Measurements from ENCODE around the gene PRICKLE2.

PRICKLE2 gene

DNA sequence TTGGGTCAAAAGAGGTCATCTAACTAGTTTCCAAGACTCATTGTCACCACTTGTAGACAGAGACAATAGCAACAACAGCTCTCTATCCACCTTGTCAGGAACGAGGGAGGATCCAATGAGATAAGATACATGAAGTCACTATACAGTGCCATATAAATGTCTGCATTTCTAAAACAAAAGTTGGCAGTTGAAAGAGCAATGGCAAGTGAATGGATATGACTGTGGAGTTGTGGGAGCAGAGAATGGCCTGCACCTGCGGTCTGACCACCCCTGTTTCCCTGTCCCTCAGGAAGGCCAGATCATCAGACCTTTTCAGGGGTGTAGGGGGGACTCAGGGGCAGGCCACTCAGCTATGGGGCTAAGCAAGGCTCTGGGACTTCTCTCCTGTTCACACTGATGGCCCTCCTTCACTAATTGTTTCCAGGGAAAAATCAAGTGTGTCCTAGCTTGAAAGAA is 161.3 kb downstream of the PRICKLE2 start:
- no peak for DNase-seq

DNA sequence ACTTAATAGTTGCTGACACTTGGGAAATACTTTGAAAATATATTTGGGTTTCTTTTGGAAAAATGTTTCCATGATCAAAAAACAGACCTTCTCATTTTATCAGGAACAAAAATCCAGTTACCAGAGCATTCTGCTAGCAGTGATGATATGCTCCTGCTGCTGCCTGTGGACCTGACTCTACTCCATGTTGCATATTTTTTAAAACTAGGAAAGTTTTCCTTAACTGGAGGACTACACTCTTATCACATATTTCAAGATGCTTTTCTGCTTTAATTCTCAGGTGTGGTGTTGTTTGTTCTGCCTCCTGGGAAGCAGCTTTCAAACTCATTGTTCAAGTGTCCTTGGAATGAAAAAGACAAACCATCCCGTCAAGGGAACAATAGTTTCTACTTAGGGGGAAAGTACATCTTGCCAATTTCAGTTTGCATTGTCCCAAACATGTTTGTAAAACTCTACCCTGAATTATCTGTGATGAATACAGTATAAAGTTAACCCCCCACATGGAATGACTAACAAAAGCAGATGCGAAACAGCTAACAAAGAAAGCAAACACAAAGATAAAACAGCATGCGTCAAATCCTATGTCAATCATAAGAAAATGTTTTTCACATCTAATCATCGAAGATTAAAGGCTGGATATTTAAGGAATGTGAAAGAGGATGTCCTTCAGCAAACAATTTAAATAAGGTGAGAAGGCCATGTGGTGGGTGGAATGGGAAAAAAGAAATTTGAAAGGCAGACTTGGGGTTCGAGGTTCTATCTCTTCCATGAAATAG is 161.9 kb downstream of the PRICKLE2 start:
- no peak for DNase-seq

- DNase-seq, result no peak
Measured at GRCh38 chr3:64061628-64062027, 163.6 kb downstream of the PRICKLE2 start.

DNA sequence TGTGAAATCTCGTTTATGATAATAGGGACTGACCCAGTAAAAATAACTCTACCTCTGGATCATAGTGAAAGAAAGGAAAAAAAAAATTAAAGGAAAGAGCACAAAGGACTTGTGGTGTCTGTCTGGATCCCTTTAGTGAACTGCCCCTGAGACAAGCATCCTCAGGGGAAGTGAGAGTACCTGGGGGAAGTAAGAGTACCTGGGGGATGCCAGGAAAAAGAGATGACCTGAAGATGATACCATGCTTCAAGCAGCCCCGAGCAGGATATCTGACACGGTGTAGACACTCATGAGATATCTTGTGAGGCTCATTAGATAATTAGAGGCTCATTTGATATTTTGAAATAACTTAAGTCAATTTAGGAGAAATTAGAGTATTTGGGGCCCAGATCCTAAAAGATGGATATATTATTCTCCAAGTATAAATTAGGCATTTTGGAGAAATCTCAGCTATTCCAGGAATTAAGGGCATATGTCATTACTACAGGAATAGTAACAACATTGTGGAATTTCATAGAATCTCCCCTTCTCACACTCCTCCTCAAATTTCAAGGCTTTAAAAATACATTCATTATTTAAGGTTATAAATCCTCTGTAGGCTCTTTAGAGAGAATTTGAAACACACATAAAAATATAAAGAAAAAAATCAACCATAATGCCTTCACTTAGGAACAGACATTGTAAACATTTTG is 165.6 kb downstream of the PRICKLE2 start:
- DNase-seq, result no peak

DNA sequence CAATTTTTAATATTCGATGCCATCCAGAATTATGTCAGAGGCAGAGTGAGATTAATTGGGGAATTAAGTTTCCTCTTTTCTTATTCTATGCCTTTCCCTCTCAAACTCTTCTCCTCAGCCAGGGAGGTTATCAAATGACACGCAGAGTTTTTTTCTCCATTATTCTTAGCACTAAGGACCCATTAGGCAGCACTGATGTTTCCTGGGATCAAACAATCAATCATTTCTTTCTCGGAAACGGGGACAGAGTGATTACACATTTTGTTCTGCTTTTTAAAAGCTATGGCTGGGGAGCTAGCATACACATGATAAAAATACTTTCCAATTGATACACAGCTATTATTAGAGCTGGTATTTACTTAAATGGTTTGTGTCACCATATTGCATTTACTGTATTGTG is 166.7 kb downstream of the PRICKLE2 start:
- no peak for DNase-seq

GRCh38 chr3:64057231-64057630 is 168.0 kb downstream of the PRICKLE2 start:
- DNase-seq, result no peak

- DNase-seq, result no peak
Measured at GRCh38 chr3:64056606-64057180, 168.6 kb downstream of the PRICKLE2 start.

DNA sequence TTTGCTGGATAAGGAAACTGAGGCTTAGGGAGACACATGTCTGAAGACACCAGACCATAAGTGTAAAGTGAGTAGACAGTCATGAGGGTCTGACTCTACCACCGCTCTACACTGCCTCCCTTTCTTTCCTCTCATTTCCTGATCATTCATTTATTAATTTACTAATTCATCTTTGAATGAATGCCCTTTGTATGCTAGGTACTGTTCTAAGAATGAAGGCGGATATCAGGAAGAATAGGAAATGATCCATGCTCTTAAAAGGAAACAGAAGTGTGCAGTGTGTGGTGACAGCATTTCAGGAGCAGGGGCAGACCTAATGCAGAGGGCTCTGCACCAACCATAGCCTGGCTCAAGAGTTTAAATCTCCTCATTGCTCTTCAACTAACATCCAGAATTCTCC is 170.2 kb downstream of the PRICKLE2 start:
- DNase-seq, result no peak

DNA sequence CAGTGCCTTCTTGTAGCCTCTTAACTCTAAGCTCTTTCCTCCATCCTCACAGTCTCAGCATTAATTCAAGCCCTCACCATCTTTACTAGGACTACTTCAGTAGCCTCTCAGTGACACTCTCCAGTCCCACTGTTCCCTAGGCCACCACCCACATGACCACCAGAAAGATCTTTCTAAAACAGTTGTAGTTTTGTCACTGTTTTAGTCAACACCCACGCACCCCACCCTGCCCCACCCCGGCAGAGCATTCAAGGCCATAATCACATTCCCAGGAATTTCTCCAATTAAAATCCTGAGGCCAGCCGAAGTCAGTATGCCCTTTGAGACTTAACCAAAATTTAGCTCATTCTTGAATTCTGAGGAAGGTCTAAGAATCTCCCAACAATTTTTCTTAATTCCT is 170.8 kb downstream of the PRICKLE2 start:
- no peak for DNase-seq

DNA sequence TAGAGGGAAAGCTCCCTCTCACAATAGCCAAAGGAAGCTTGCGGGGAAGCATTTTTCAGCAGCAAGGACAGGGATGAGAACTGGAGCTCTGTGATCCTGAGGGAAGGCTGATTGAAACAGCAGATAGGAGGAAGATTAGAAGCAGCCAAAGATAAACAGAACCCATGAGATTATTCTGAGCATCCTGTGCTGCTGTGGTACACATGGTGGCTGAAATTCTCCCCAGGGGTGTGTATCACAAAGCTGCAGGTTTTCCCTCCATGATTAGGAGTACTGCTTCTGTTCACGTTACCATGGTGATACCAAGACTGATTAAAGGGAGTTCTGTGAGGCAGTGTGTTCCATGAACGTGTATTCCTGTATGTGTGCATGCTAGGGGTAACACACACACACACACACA is 171.7 kb downstream of the PRICKLE2 start:
- no peak for DNase-seq

GRCh38 chr3:64053117-64053516 is 172.1 kb downstream of the PRICKLE2 start:
- DNase-seq, result no peak

GRCh38 chr3:64049832-64050231 is 175.4 kb downstream of the PRICKLE2 start:
- no peak for DNase-seq

DNA sequence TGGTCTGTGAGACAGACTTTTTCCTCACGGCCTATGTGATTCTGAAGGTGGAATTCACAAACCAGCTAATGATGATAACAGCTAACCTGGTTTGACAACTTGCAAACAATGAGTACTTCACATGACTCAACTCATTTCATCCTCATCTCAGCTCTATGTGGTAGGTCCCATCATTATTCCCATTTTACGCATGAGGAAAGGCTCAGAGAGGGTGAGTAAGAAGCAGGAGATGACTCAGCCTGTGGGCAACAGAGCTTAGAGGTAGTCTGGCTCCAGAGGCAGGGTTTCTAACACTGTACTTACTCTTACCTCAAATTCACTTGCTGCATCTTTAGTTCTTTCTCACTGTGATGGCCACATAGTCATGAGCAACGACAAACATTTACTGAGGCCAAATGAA is 176.1 kb downstream of the PRICKLE2 start:
- DNase-seq, result no peak

GRCh38 chr3:64048631-64049061 is 176.6 kb downstream of the PRICKLE2 start:
- DNase-seq, result no peak

- no peak for DNase-seq
Measured at GRCh38 chr3:64047787-64048186, 177.5 kb downstream of the PRICKLE2 start.

DNA sequence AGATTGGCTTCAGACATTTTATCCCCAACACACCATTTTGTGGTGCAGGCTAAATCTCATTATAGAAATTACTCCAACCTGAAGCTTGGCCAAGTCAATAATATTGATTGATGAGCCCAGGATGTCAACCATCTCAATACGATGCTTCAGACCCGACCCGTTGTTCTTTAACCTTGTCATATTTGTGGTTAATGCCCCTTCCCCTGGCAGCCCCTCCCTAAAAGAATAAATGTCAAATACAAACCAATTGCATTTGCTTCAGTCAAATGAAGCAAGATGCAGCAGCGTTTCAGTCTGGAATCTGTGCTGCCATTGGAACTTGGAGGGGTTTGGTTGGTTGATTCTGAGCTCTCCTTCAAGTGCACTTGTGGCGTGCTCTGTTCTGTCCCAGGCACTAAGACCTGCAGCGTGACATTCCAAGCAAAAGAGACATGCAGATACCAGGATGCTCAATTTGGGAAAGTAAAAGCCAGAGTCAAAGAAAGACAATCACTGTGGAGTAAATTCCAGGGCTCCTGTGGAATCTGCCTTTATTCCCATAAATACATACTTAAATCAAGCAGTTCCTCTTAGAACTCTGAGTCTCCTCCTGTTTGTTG is 178.2 kb downstream of the PRICKLE2 start:
- DNase-seq, result no peak

DNA sequence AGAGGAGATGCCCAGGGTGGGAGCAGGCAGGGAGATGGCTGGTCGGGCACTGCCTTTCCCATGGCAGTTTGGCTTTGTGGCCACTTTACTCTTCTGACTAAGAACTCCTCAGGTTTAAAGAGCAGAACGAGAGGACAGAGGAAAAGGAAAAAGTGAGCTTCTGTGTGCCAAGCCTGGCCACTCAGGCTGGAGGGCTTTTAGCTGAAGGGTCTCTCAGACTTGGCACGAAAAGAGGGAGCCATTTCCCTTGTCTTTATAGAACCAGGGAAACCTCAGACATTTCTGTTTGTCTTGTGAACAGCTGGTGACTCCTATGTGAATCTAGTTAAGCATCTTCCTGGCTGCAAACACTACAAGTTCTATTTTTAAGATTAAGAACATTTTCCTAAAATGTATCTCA is 178.7 kb downstream of the PRICKLE2 start:
- DNase-seq, result no peak

DNA sequence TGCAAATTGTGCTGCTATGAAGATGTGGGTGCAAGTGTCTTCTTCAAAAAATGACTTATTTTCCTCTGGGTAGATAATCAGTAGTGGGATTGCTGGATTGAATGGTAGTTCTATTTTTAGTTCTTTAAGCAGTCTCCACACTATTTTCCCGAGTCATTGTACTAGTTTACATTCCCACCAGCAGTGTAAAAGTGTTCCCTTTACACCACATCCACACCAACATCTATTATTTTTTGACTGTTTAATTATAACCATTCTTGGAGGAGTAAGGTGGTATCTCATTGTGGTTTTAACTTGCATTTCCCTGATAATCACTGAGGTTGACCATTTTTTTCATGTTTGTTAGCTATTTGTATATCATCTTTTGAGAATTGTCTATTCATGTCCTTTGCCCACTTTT is 182.3 kb downstream of the PRICKLE2 start:
- no peak for DNase-seq
